Esophagus muscularis mucosa (tissue), 3 donors: ENCODE measurements around the gene CDHR5.

Experiments used
- CTCF ChIP-seq, 3 experiments: fragments of 200-600 bp in 2 of 3; fragments of 450-650 bp in 1 of 3; sonication (generic) in 2 of 3; IDR thresholded peaks; one replicate each; pipeline ENCODE4 v1.5.1; 2017 to 2019; ENCODE audit warnings: antibody characterized with exemption in 3 of 3, mild to moderate bottlenecking in 2 of 3, moderate library complexity in 1 of 3
- POLR2A ChIP-seq: fragments of 450-650 bp; IDR thresholded peaks from one replicate; pipeline ENCODE4 v1.6.1; 2017; ENCODE audit warnings: antibody characterized with exemption, moderate library complexity, mild to moderate bottlenecking, low read depth
- POLR2AphosphoS5 ChIP-seq, 2 donors: sonication (generic); formaldehyde crosslinking; IDR thresholded peaks; one replicate each; pipeline ENCODE4 v1.6.1; 2017; ENCODE audit warnings: antibody characterized with exemption in 2 of 2

GRCh38 chr11:660281-660680, 35.5 kb upstream of the CDHR5 start:
- no peak for TF ChIP-seq POLR2A
- no peak for TF ChIP-seq POLR2AphosphoS5 (IDR thresholded peaks at IDR 0.05)
- no peak for TF ChIP-seq CTCF (IDR thresholded peaks at IDR 0.05)
